ENCODE data around the gene TCTN2. TPM values are rescaled to one million over a fixed set of nuclear protein-coding genes. Genes with fewer than 3 reads are reported as not detected.

TCTN2 gene
- total and polyA plus RNA-seq, 2 of the 4 experiments (the other 2 are of a cell fraction): 8.4 to 13.6 TPM

DNA sequence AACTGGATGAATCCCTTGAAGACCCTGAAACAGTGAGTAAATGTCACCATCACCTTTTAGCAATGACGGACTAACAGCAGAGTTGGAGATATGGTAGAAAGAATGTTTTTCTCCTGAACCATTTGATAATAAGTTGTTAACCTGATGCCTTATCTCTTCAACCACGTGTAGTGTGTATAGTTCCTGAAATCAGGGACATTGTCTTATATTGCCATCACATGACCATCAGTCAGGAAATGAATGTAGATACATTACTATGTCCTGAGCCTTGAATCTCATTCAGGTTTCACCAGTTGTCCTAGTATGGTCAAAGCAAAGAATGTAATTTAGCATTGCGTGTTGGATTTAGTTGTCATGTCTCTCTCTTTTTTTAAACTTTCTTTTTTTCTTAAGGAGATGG is 57.0 kb downstream of the TCTN2 start:
- Histone ChIP-seq H3K18ac (ENCODE audit: low read depth, low read length) (no peak overlapping the region), H2BK15ac (ENCODE audit: low read depth, low read length) (no peak overlapping the region), H2BK5ac (ENCODE audit: low read depth, low read length, poor library complexity, severe bottlenecking) (no peak overlapping the region), H4K20me1 (ENCODE audit: insufficient read depth, low read length) (no peaks in the 10 kb centered on the region), H4K91ac (ENCODE audit: insufficient read depth, low read depth, low read length) (no peak overlapping the region), H2AFZ (replicated peaks; ENCODE audit: low read length, poor library complexity) (no peak overlapping the region), H2AK5ac (ENCODE audit: low read depth, low read length) (no peak overlapping the region), H2AK9ac (replicated peaks; ENCODE audit: low read depth, low read length, poor library complexity) (no peak overlapping the region), H3K9me1 (ENCODE audit: insufficient read depth, low read length) (0 out of 2 replicates have a peak, but pooled peaks cover under 1% of the 10 kb centered on the region), H3K4me1 (ENCODE audit: control insufficient read depth, insufficient read depth, low read length) (no peaks in the 10 kb centered on the region), H3K14ac (replicated peaks; ENCODE audit: low read depth, low read length) (no peak overlapping the region), H4K5ac (ENCODE audit: low read depth, low read length) (no peak overlapping the region), H3K4me3 (ENCODE audit: insufficient read depth, low read depth, low read length) (no peak overlapping the region), H4K8ac (ENCODE audit: low read depth in 2 of 2, low read length in 2 of 2) (no peak overlapping the region), H3K27me3 (ENCODE audit: control insufficient read depth, insufficient read depth, low read length) (no peaks in the 10 kb centered on the region), H3K4me2 (ENCODE audit: low read depth, low read length) (no peak overlapping the region), H3K56ac (ENCODE audit: extremely low read depth, insufficient read depth, low read length) (no peak overlapping the region), H3K23ac (ENCODE audit: low read depth, low read length) (no peak overlapping the region), H3K9me3 (ENCODE audit: control insufficient read depth, insufficient read depth, low read length) (no peaks in the 10 kb centered on the region), H2BK120ac (ENCODE audit: low read depth, low read length) (no peak overlapping the region), H3K36me3 (ENCODE audit: control insufficient read depth, insufficient read depth, low read length) (peaks cover 37% of the 10 kb centered on the region), H3K27ac (ENCODE audit: insufficient read depth, low read length) (no peak overlapping the region), H2BK20ac (ENCODE audit: low read depth, low read length) (no peak overlapping the region), H3K9ac (ENCODE audit: low read depth, low read length) (no peak overlapping the region), H3K4ac (ENCODE audit: low read depth, low read length) (no peak overlapping the region), H3K79me1 (ENCODE audit: low read depth in 1 of 2, low read length in 2 of 2) (no peaks in the 10 kb centered on the region; a peak in 1 of 4 replicates)
- ATAC-seq (ENCODE audit: low read depth) (no peak), DNase-seq (no peak)
- dilution Hi-C loops (cut with HindIII; ENCODE audit: low sequenced_read_pairs, unreplicated experiment): no loop called here
- BruUV-seq (replicated peaks): no TSS peak
- no CpG with 5 or more reads among the region's 3 CpGs for WGBS, 2 experiments (ENCODE audit: extremely low coverage in 2 of 2, insufficient read length in 1 of 2)
- intact Hi-C loops (cut with micrococcal nuclease): no loop called here
- in situ Hi-C loops (cut with MboI; ENCODE audit: low sequenced_read_pairs): no loop called here
- POLR2A ChIA-PET (ENCODE audit: unreplicated experiment): no interaction called here
- CTCF ChIA-PET: no interaction called here
- TF ChIP-seq RFX5 (IDR thresholded peaks at IDR 0.05; ENCODE audit: low read depth, low read length) (no peak), SMC3 (IDR thresholded peaks at IDR 0.05; ENCODE audit: low read depth, low read length) (no peak), FOS (IDR thresholded peaks at IDR 0.05; ENCODE audit: low read depth, low read length) (no peak)
- TF ChIP-seq, protein P1, sequence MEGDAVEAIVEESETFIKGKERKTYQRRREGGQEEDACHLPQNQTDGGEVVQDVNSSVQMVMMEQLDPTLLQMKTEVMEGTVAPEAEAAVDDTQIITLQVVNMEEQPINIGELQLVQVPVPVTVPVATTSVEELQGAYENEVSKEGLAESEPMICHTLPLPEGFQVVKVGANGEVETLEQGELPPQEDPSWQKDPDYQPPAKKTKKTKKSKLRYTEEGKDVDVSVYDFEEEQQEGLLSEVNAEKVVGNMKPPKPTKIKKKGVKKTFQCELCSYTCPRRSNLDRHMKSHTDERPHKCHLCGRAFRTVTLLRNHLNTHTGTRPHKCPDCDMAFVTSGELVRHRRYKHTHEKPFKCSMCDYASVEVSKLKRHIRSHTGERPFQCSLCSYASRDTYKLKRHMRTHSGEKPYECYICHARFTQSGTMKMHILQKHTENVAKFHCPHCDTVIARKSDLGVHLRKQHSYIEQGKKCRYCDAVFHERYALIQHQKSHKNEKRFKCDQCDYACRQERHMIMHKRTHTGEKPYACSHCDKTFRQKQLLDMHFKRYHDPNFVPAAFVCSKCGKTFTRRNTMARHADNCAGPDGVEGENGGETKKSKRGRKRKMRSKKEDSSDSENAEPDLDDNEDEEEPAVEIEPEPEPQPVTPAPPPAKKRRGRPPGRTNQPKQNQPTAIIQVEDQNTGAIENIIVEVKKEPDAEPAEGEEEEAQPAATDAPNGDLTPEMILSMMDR (conservative IDR thresholded peaks at IDR 0.05; ENCODE audit: low read depth, low read length): no peak

Data from IMR-90 (cell line).